Measurements from ENCODE around the gene RYR3.

RYR3 gene

DNA sequence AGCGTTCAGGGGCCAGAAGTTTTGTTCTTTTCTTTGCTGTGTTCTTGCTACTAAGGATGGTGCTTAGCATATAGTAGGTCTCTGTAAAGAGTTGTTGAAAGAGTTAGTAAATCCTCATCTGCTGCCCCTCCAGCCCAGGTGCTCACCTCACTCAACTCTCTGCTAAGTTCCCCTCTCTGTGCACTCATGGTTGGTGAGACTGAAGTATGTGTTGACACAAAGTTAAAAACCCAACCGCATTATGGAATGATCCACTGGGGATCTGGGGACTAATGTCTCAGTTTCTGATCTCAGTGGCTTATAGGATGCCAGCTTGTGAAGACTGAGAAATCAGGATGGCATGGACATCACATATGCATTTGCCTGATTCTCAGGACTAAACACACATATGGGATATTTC is 13.8 kb downstream of the RYR3 start:
- Histone ChIP-seq H4K20me1 (ENCODE audit: insufficient read depth, low read length) (no peaks in the 10 kb centered on the region), H3K36me3 (replicated peaks; ENCODE audit: insufficient read depth, low read length) (no peaks in the 10 kb centered on the region), H3K27me3 (replicated peaks; ENCODE audit: insufficient read depth, low read length) (no peaks in the 10 kb centered on the region), H3K9ac (ENCODE audit: low read length) (no peak overlapping the region), H3K27ac (ENCODE audit: low read length) (no peak overlapping the region), H3K4me3 (ENCODE audit: low read length) (no peak overlapping the region), H3K79me2 (ENCODE audit: low read length) (no peaks in the 10 kb centered on the region), H3K4me1 (ENCODE audit: low read length) (no peaks in the 10 kb centered on the region), H3K9me2 (replicated peaks; ENCODE audit: insufficient read depth, low read length) (no peaks in the 10 kb centered on the region), H2AFZ (ENCODE audit: low read length) (no peak overlapping the region), H3K9me3 (replicated peaks; ENCODE audit: insufficient read depth, low read length) (no peaks in the 10 kb centered on the region), H3K4me2 (ENCODE audit: low read depth, low read length) (no peak overlapping the region), H3F3A (ENCODE audit: insufficient read depth, low read length) (no peaks in the 10 kb centered on the region)
- DNase-seq = no peak
- TF ChIP-seq EZH2phosphoT487 (IDR thresholded peaks at IDR 0.05; ENCODE audit: low read length) (no peak), EZH2 (optimal IDR thresholded peaks at IDR 0.05; ENCODE audit: low read depth, low read length) (no peak)
- TF ChIP-seq, protein P1, sequence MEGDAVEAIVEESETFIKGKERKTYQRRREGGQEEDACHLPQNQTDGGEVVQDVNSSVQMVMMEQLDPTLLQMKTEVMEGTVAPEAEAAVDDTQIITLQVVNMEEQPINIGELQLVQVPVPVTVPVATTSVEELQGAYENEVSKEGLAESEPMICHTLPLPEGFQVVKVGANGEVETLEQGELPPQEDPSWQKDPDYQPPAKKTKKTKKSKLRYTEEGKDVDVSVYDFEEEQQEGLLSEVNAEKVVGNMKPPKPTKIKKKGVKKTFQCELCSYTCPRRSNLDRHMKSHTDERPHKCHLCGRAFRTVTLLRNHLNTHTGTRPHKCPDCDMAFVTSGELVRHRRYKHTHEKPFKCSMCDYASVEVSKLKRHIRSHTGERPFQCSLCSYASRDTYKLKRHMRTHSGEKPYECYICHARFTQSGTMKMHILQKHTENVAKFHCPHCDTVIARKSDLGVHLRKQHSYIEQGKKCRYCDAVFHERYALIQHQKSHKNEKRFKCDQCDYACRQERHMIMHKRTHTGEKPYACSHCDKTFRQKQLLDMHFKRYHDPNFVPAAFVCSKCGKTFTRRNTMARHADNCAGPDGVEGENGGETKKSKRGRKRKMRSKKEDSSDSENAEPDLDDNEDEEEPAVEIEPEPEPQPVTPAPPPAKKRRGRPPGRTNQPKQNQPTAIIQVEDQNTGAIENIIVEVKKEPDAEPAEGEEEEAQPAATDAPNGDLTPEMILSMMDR (IDR thresholded peaks at IDR 0.05; ENCODE audit: low read length) = no peak

DNA sequence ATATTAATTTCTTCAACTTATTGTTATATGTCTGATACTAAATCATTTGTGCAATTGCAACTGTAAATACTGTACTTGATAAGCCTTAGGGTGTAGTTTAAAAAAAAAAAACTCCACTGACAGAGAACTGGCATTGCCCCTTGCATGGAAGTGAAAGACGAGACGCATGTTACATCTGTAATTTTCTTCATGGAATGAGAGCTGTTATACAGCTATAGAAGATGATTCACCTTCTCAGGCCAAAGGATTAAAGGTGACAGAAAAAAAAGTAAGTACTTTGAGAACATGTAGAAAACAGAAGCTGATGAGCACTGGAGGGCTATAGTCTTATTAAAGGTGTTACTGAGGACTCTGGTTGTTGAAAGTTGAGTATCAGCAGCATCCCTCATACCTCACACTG is 16.1 kb downstream of the RYR3 start:
- TF ChIP-seq EZH2 (optimal IDR thresholded peaks at IDR 0.05; ENCODE audit: low read depth, low read length) (no peak), EZH2phosphoT487 (IDR thresholded peaks at IDR 0.05; ENCODE audit: low read length) (no peak)
- TF ChIP-seq, protein P1 (IDR thresholded peaks at IDR 0.05; ENCODE audit: low read length) = no peak
- no peaks in the 10 kb centered on the region for H3K4me1 ChIP-seq (ENCODE audit: low read length)
- H4K20me1 ChIP-seq (ENCODE audit: insufficient read depth, low read length) = no peaks in the 10 kb centered on the region
- H3K79me2 ChIP-seq (ENCODE audit: low read length) = no peaks in the 10 kb centered on the region
- DNase-seq = no peak
- no peaks in the 10 kb centered on the region for H3K27me3 ChIP-seq (replicated peaks; ENCODE audit: insufficient read depth, low read length)
- no peak overlapping the region for H2AFZ ChIP-seq (ENCODE audit: low read length)
- H3K36me3 ChIP-seq (replicated peaks; ENCODE audit: insufficient read depth, low read length) = no peaks in the 10 kb centered on the region
- H3K9me2 ChIP-seq (replicated peaks; ENCODE audit: insufficient read depth, low read length) = no peaks in the 10 kb centered on the region
- H3K27ac ChIP-seq (ENCODE audit: low read length) = no peak overlapping the region
- H3K4me2 ChIP-seq (ENCODE audit: low read depth, low read length) = no peak overlapping the region
- H3F3A ChIP-seq (ENCODE audit: insufficient read depth, low read length) = no peaks in the 10 kb centered on the region
- H3K9me3 ChIP-seq (replicated peaks; ENCODE audit: insufficient read depth, low read length) = no peaks in the 10 kb centered on the region
- H3K9ac ChIP-seq (ENCODE audit: low read length) = no peak overlapping the region
- no peak overlapping the region for H3K4me3 ChIP-seq (ENCODE audit: low read length)

DNA sequence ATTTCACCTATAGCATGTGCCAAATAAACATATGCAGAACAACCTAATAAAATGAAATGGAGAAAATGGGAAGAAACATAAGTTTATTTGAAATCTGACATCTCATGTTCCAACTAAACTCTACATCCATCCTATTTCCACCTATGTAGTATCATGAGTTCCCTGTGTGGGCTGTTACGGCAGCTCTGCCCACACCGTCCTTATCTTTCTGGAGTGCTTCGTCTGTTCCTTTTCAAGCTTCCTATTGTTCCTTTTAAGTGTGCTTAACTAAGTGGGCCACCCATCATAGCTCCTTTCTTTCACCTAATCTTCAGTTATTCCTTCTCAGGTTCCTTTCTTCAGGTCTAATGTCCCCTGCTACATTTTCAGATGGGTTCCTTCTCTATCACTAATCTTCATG is 17.3 kb downstream of the RYR3 start:
- Histone ChIP-seq H3K9ac (ENCODE audit: low read length) (no peak overlapping the region), H4K20me1 (ENCODE audit: insufficient read depth, low read length) (no peaks in the 10 kb centered on the region), H3K9me3 (replicated peaks; ENCODE audit: insufficient read depth, low read length) (no peaks in the 10 kb centered on the region), H3K4me1 (ENCODE audit: low read length) (no peaks in the 10 kb centered on the region), H3K27me3 (replicated peaks; ENCODE audit: insufficient read depth, low read length) (no peaks in the 10 kb centered on the region), H3F3A (ENCODE audit: insufficient read depth, low read length) (no peaks in the 10 kb centered on the region), H3K36me3 (replicated peaks; ENCODE audit: insufficient read depth, low read length) (no peaks in the 10 kb centered on the region), H3K9me2 (replicated peaks; ENCODE audit: insufficient read depth, low read length) (no peaks in the 10 kb centered on the region), H3K4me3 (ENCODE audit: low read length) (no peak overlapping the region), H3K4me2 (ENCODE audit: low read depth, low read length) (no peak overlapping the region), H3K27ac (ENCODE audit: low read length) (no peak overlapping the region), H2AFZ (ENCODE audit: low read length) (no peak overlapping the region), H3K79me2 (ENCODE audit: low read length) (no peaks in the 10 kb centered on the region)
- no peak for TF ChIP-seq EZH2phosphoT487 (IDR thresholded peaks at IDR 0.05; ENCODE audit: low read length)
- TF ChIP-seq, protein P1 (IDR thresholded peaks at IDR 0.05; ENCODE audit: low read length) = no peak
- TF ChIP-seq EZH2 (optimal IDR thresholded peaks at IDR 0.05; ENCODE audit: low read depth, low read length) = no peak
- DNase-seq = no peak
